Liver (tissue), 9 donors: Measurements from ENCODE around the gene SCAMP5. TPM values are rescaled to one million over a fixed set of nuclear protein-coding genes. Genes with fewer than 3 reads are reported as not detected.
A peak's percentile ranks its signal among the peaks of the same experiment; 100 is the strongest.

ENCODE experiments used
- DNase-seq: peaks from one replicate; pipeline ENCODE4 v3.0.0-alpha.2; 2017; ENCODE audit warnings: low spot score
- H3K27ac ChIP-seq, 2 donors: one replicate each; pipeline ENCODE4 v1.7.0; 2013; ENCODE audit warnings: inconsistent platforms in 2 of 2, low read length in 2 of 2, control low read depth in 1 of 2, low read depth in 1 of 2, mild to moderate bottlenecking in 1 of 2
- H3K27me3 ChIP-seq, 4 donors: one replicate each; pipeline versions ENCODE4 v1.6.1 to v1.7.0; 2013; ENCODE audit warnings: low read length in 3 of 4, inconsistent platforms in 1 of 4, mild to moderate bottlenecking in 1 of 4, moderate library complexity in 1 of 4; ENCODE audit not compliant: control insufficient read depth in 4 of 4, insufficient read depth in 4 of 4
- H3K36me3 ChIP-seq, 4 donors: one replicate each; pipeline versions ENCODE4 v1.6.1 to v1.7.0; 2013; ENCODE audit warnings: low read length in 3 of 4, mild to moderate bottlenecking in 3 of 4, low read depth in 1 of 4, moderate library complexity in 1 of 4; ENCODE audit not compliant: control insufficient read depth in 4 of 4, insufficient read depth in 3 of 4
- H3K4me1 ChIP-seq, 4 donors: one replicate each; pipeline versions ENCODE4 v1.6.1 to v1.7.0; 2013; ENCODE audit warnings: low read length in 3 of 4, mild to moderate bottlenecking in 3 of 4, moderate library complexity in 1 of 4; ENCODE audit not compliant: control insufficient read depth in 4 of 4, insufficient read depth in 4 of 4
- H3K4me3 ChIP-seq, 3 donors: one replicate each; pipeline versions ENCODE4 v1.6.1 to v1.7.0; 2013; ENCODE audit warnings: low read length in 3 of 3, control low read depth in 1 of 3, low read depth in 1 of 3, mild to moderate bottlenecking in 1 of 3
- H3K9ac ChIP-seq, 2 donors: one replicate each; pipeline ENCODE4 v1.7.0; 2013; ENCODE audit warnings: low read length in 2 of 2, mild to moderate bottlenecking in 2 of 2, moderate library complexity in 2 of 2, control low read depth in 1 of 2, low read depth in 1 of 2
- H3K9me3 ChIP-seq, 4 donors: one replicate each; pipeline versions ENCODE4 v1.6.1 to v1.7.0; 2013; ENCODE audit warnings: low read length in 3 of 4; ENCODE audit not compliant: control insufficient read depth in 4 of 4
- ATF3 ChIP-seq: IDR thresholded peaks from 2 replicates; pipeline ENCODE4 v1.6.1; 2016; ENCODE audit warnings: antibody characterized with exemption
- EGR1 ChIP-seq, 2 donors: IDR thresholded peaks; 2 replicates each; pipeline ENCODE4 v1.6.1; 2016 to 2018; ENCODE audit warnings: antibody characterized with exemption in 2 of 2, low read depth in 2 of 2
- FOXA1 ChIP-seq: IDR thresholded peaks from 2 replicates; pipeline ENCODE4 v1.6.1; 2016; ENCODE audit warnings: antibody characterized with exemption
- FOXA2 ChIP-seq: IDR thresholded peaks from 2 replicates; pipeline ENCODE4 v1.6.1; 2016; ENCODE audit warnings: antibody characterized with exemption
- GABPA ChIP-seq, 2 donors: IDR thresholded peaks in 1 of 2; conservative IDR thresholded peaks in 1 of 2; 2 replicates each; pipeline ENCODE4 v1.6.1; 2016; ENCODE audit warnings: antibody characterized with exemption in 2 of 2, mild to moderate bottlenecking in 1 of 2, moderate library complexity in 1 of 2
- HNF4A ChIP-seq, 2 donors: conservative IDR thresholded peaks; 2 replicates each; pipeline ENCODE4 v1.6.1; 2016; ENCODE audit warnings: antibody characterized with exemption in 2 of 2, mild to moderate bottlenecking in 2 of 2
- HNF4G ChIP-seq: IDR thresholded peaks from 2 replicates; pipeline ENCODE4 v1.6.1; 2016; ENCODE audit warnings: antibody characterized with exemption
- JUND ChIP-seq, 2 donors: IDR thresholded peaks; 2 replicates each; pipeline ENCODE4 v1.6.1; 2016; ENCODE audit warnings: antibody characterized with exemption in 2 of 2
- MAX ChIP-seq: IDR thresholded peaks from 2 replicates; pipeline ENCODE4 v1.6.1; 2016; ENCODE audit warnings: antibody characterized with exemption
- NR2F2 ChIP-seq: IDR thresholded peaks from 2 replicates; pipeline ENCODE4 v1.6.1; 2016; ENCODE audit warnings: antibody characterized with exemption
- RAD21 ChIP-seq, 2 donors: IDR thresholded peaks; 2 replicates each; pipeline ENCODE4 v1.6.1; 2016; ENCODE audit warnings: antibody characterized with exemption in 2 of 2, mild to moderate bottlenecking in 2 of 2
- RXRA ChIP-seq, 2 donors: IDR thresholded peaks; 2 replicates each; pipeline ENCODE4 v1.6.1; 2017 to 2018; ENCODE audit warnings: antibody characterized with exemption in 2 of 2, mild to moderate bottlenecking in 1 of 2
- SP1 ChIP-seq: IDR thresholded peaks from 2 replicates; pipeline ENCODE4 v1.6.1; 2018; ENCODE audit warnings: antibody characterized with exemption, mild to moderate bottlenecking
- TAF1 ChIP-seq: conservative IDR thresholded peaks from 2 replicates; pipeline ENCODE4 v1.6.1; 2016; ENCODE audit warnings: antibody characterized with exemption, mild to moderate bottlenecking
- YY1 ChIP-seq: IDR thresholded peaks from 2 replicates; pipeline ENCODE4 v1.6.1; 2016; ENCODE audit warnings: antibody characterized with exemption, mild to moderate bottlenecking
- WGBS: extraction: QIAGEN DNeasy Blood & Tissue Kit; methylation state at CpG from one replicate; pipeline ENCODE4 v1.1.7; 2013; 5-methylcytosine and 5-hydroxymethylcytosine counted together
- polyA plus RNA-seq, 2 donors: library from polyadenylated mRNA; stranded (reverse) in 1 of 2; unstranded in 1 of 2; fragments of 200-250 nt in 1 of 2; fragments of >200 nt in 1 of 2; fragmentation: Nextera tagmentation in 1 of 2; extraction: Ambion mirVana in 1 of 2; gene quantifications; one replicate each; pipeline versions ENCODE4 v1.2.1 to v1.2.3, GENCODE V29; 2013 to 2015
- total RNA-seq, 2 donors: library from RNA; depleted of rRNA; stranded (reverse); fragments of >200 nt; gene quantifications; one replicate each; pipeline ENCODE4 v1.2.3, GENCODE V29; 2014
- TF ChIP-seq, protein P1 (sequence below): IDR thresholded peaks from 2 replicates; pipeline ENCODE4 v1.6.1; 2016; ENCODE audit warnings: antibody characterized with exemption, mild to moderate bottlenecking
- TF ChIP-seq, protein P2 (sequence below): fragments of 150-350 bp; IDR thresholded peaks from 2 replicates; pipeline ENCODE4 v1.5.1; 2017; ENCODE audit warnings: improper control_type of control experiment, low read depth, low read length; ENCODE audit not compliant: missing input control
- TF ChIP-seq, protein P3 (sequence below): IDR thresholded peaks from 2 replicates; pipeline ENCODE4 v1.6.1; 2016; ENCODE audit warnings: antibody characterized with exemption
- donor health status: healthy.
- donor health status: healthy.
- donor health status: healthy.
- donor health status: healthy.
- donor health status: healthy.

SCAMP5 gene
- total and polyA plus RNA-seq, 4 donors, result 0.50 to 7.5 (median 5.7) TPM

DNA sequence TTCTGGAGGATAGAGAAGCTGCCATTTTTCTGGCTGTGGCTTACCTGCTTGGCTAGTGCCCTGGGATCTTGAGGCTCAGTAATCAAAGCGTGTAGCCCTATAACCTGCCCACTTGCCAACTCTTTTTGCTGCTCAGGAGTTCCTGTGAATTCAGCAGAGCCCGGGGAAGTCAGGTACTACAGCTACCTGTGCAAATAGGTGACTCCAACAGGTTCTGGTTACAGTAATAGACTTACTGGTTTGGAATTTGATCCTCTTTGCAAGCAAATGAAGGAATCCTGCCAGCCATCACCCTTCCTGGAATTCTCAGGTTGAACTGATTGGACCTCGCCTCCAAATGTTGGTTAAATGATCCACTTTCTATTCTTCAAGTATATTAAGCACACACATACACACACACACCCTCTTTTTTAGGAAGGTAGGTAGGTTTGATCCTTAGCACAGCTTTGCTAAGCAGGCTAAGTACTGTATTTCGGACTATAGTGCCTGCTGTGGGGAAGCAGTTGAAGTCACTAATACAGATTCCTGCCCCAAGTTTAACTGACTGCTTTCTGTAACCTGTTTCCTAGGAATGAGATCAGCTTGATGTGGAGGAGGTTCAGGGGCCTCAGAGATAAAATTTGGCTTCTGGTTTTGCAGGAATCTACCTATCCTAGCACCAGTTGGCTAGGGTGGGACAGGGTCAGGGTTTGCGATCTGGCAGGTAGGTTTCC is 30.3 kb downstream of the SCAMP5 start:
- Histone ChIP-seq H3K9me3 (no peaks in the 10 kb centered on the region), H3K4me1 (peaks cover 7 to 40% (median 25%) of the 10 kb centered on the region in 4 donors), H3K4me3 (no peak overlapping the region), H3K27ac (no peak overlapping the region), H3K27me3 (no peaks in the 10 kb centered on the region), H3K9ac (no peak overlapping the region), H3K36me3 (no peaks in the 10 kb centered on the region)
- TF ChIP-seq SP1, result peak; percentile 9
- TF ChIP-seq HNF4A (conservative IDR thresholded peaks at IDR 0.05), result peak in 1 of 2 donors; percentile 19
- TF ChIP-seq FOXA1, result no peak
- TF ChIP-seq, protein P1, sequence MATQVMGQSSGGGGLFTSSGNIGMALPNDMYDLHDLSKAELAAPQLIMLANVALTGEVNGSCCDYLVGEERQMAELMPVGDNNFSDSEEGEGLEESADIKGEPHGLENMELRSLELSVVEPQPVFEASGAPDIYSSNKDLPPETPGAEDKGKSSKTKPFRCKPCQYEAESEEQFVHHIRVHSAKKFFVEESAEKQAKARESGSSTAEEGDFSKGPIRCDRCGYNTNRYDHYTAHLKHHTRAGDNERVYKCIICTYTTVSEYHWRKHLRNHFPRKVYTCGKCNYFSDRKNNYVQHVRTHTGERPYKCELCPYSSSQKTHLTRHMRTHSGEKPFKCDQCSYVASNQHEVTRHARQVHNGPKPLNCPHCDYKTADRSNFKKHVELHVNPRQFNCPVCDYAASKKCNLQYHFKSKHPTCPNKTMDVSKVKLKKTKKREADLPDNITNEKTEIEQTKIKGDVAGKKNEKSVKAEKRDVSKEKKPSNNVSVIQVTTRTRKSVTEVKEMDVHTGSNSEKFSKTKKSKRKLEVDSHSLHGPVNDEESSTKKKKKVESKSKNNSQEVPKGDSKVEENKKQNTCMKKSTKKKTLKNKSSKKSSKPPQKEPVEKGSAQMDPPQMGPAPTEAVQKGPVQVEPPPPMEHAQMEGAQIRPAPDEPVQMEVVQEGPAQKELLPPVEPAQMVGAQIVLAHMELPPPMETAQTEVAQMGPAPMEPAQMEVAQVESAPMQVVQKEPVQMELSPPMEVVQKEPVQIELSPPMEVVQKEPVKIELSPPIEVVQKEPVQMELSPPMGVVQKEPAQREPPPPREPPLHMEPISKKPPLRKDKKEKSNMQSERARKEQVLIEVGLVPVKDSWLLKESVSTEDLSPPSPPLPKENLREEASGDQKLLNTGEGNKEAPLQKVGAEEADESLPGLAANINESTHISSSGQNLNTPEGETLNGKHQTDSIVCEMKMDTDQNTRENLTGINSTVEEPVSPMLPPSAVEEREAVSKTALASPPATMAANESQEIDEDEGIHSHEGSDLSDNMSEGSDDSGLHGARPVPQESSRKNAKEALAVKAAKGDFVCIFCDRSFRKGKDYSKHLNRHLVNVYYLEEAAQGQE, result no peak
- DNase-seq, result no peak
- WGBS, result 80% methylated on average over 5 of the region's 5 CpGs

DNA sequence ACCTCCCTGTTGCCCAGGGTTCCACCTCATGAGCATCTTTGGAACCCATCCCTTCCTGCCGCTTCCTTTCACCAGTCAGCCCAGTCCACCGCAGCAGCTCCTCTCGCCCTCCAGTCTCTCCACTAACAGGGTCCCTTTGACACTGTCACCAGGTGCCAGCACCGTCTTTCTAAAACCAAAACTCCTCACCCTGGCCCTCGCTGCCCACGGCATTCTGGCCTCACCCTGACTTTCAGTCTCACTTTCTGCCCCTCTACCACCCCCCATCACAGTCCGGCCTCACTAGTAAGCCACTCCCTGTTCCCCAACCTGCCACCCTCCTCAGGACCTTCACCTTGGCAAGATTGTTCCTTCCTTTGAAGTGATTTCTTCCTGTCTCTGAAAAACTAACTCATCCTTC is 32.2 kb downstream of the SCAMP5 start:
- no peak overlapping the region for H3K4me3 ChIP-seq
- no peak for TF ChIP-seq EGR1 (IDR thresholded peaks at IDR 0.05; ENCODE audit: low read depth in 2 of 2)
- TF ChIP-seq RAD21 (IDR thresholded peaks at IDR 0.05), result no peak
- no peak for TF ChIP-seq TAF1
- no peak for TF ChIP-seq MAX
- TF ChIP-seq, protein P2, sequence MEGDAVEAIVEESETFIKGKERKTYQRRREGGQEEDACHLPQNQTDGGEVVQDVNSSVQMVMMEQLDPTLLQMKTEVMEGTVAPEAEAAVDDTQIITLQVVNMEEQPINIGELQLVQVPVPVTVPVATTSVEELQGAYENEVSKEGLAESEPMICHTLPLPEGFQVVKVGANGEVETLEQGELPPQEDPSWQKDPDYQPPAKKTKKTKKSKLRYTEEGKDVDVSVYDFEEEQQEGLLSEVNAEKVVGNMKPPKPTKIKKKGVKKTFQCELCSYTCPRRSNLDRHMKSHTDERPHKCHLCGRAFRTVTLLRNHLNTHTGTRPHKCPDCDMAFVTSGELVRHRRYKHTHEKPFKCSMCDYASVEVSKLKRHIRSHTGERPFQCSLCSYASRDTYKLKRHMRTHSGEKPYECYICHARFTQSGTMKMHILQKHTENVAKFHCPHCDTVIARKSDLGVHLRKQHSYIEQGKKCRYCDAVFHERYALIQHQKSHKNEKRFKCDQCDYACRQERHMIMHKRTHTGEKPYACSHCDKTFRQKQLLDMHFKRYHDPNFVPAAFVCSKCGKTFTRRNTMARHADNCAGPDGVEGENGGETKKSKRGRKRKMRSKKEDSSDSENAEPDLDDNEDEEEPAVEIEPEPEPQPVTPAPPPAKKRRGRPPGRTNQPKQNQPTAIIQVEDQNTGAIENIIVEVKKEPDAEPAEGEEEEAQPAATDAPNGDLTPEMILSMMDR, result no peak
- no peak for TF ChIP-seq RXRA (IDR thresholded peaks at IDR 0.05)
- TF ChIP-seq FOXA1, result no peak
- TF ChIP-seq HNF4G, result no peak
- TF ChIP-seq GABPA (IDR thresholded peaks at IDR 0.05 in 1 of 2, conservative IDR thresholded peaks at IDR 0.05 in 1 of 2), result no peak
- TF ChIP-seq, protein P1, result no peak
- TF ChIP-seq ATF3, result no peak
- TF ChIP-seq HNF4A (conservative IDR thresholded peaks at IDR 0.05), result no peak
- no peak for TF ChIP-seq YY1
- no peak for TF ChIP-seq SP1
- TF ChIP-seq JUND (IDR thresholded peaks at IDR 0.05), result no peak
- no peak for TF ChIP-seq FOXA2
- no peak for TF ChIP-seq NR2F2
- TF ChIP-seq, protein P3, sequence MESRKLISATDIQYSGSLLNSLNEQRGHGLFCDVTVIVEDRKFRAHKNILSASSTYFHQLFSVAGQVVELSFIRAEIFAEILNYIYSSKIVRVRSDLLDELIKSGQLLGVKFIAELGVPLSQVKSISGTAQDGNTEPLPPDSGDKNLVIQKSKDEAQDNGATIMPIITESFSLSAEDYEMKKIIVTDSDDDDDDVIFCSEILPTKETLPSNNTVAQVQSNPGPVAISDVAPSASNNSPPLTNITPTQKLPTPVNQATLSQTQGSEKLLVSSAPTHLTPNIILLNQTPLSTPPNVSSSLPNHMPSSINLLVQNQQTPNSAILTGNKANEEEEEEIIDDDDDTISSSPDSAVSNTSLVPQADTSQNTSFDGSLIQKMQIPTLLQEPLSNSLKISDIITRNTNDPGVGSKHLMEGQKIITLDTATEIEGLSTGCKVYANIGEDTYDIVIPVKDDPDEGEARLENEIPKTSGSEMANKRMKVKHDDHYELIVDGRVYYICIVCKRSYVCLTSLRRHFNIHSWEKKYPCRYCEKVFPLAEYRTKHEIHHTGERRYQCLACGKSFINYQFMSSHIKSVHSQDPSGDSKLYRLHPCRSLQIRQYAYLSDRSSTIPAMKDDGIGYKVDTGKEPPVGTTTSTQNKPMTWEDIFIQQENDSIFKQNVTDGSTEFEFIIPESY, result no peak
- no peaks in the 10 kb centered on the region for H3K9me3 ChIP-seq
- H3K9ac ChIP-seq, result no peak overlapping the region
- H3K4me1 ChIP-seq, result peaks cover 7 to 40% (median 25%) of the 10 kb centered on the region in 4 donors
- 86% methylated on average over 7 of the region's 7 CpGs for WGBS
- H3K36me3 ChIP-seq, result no peaks in the 10 kb centered on the region
- no peak overlapping the region for H3K27ac ChIP-seq
- no peaks in the 10 kb centered on the region for H3K27me3 ChIP-seq
- DNase-seq, result no peak
